Astrocyte of the cerebellum (primary cell): ENCODE measurements around the gene ZNF318.
A peak's percentile ranks its signal among the peaks of the same experiment; 100 is the strongest.

Source experiments
- DNase-seq: peaks from one replicate; pipeline ENCODE4 v3.0.0-alpha.2; 2011; ENCODE audit warnings: low read depth
- H3K4me3 ChIP-seq: 2 replicates; pipeline ENCODE4 v1.5.1; 2011; ENCODE audit warnings: mild to moderate bottlenecking, low read depth, low read length, moderate library complexity
- in situ Hi-C: cut with HindIII; loops from 2 replicates; pipeline ENCODE4 v1.10.0; 2017; ENCODE audit warnings: low sequenced_read_pairs
- TF ChIP-seq, protein P1 (sequence below): IDR thresholded peaks from 2 replicates; pipeline ENCODE4 v1.5.1; 2012; ENCODE audit warnings: low read length, low read depth, moderate library complexity, mild to moderate bottlenecking; ENCODE audit errors: missing control alignments

ZNF318 gene

DNA sequence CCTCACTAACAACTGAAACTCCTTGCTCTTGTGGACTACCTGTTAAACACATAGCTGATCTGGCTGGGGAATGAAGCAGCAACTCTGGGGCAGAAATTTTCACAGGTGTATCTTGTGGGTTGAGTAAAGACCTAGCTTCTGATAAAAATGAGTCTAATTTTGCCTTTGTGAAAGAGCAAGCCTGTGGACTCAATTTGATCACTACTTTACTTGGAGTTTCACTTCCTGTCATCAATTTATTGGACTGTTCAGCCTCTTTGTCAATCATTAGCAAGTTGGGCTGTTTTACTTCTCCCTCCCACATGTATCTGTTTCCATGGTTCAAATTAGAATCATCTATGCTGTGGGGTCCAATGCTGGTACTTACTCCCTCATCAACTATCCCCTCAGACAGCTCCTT is 31.2 kb downstream of the ZNF318 start:
- no peak overlapping the region for H3K4me3 ChIP-seq
- no peak for DNase-seq
- TF ChIP-seq, protein P1, sequence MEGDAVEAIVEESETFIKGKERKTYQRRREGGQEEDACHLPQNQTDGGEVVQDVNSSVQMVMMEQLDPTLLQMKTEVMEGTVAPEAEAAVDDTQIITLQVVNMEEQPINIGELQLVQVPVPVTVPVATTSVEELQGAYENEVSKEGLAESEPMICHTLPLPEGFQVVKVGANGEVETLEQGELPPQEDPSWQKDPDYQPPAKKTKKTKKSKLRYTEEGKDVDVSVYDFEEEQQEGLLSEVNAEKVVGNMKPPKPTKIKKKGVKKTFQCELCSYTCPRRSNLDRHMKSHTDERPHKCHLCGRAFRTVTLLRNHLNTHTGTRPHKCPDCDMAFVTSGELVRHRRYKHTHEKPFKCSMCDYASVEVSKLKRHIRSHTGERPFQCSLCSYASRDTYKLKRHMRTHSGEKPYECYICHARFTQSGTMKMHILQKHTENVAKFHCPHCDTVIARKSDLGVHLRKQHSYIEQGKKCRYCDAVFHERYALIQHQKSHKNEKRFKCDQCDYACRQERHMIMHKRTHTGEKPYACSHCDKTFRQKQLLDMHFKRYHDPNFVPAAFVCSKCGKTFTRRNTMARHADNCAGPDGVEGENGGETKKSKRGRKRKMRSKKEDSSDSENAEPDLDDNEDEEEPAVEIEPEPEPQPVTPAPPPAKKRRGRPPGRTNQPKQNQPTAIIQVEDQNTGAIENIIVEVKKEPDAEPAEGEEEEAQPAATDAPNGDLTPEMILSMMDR: no peak
- in situ Hi-C loops: no loop called here

DNA sequence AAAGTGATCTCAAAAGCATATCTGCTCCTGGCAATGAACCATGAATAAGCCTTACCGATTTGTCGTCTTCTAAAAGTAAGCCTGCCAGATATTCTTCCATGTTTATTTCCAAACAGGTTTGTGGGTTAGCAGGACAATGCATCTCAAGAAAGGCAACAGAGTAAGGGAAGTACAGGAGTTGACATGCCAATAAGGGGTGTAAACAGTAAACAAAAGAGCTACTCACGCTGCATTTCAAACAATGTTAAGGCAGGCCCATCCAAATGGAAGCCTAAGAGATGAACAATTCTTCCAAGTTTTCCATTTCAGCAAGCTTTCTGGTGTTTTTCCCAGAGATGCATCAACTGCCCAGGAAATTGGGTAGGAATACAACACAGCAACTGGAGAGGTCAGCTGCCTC is 33.1 kb downstream of the ZNF318 start:
- in situ Hi-C loops: no loop called here
- no peak overlapping the region for H3K4me3 ChIP-seq
- TF ChIP-seq, protein P1: no peak
- no peak for DNase-seq

DNA sequence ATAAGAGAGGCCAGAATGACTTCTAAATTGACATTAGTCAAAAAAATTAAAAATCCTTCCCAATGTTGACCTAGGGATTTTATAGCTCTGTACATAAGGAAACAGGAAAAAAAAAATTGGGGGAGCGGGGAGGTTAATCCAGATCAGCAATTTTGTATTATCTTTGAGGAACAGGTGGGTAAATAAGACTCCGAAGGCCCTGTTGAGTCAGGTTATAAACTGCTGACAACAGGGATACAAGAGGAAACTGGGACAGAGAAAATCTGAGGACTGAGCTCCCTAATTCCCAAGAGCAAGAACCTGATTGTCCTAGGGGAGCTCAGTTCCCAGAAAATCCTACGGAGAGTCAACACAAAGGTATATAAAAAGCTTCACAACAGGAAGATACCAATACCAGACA is 34.0 kb downstream of the ZNF318 start:
- TF ChIP-seq, protein P1: no peak
- in situ Hi-C loops: no loop called here
- H3K4me3 ChIP-seq: no peak overlapping the region
- DNase-seq: no peak

DNA sequence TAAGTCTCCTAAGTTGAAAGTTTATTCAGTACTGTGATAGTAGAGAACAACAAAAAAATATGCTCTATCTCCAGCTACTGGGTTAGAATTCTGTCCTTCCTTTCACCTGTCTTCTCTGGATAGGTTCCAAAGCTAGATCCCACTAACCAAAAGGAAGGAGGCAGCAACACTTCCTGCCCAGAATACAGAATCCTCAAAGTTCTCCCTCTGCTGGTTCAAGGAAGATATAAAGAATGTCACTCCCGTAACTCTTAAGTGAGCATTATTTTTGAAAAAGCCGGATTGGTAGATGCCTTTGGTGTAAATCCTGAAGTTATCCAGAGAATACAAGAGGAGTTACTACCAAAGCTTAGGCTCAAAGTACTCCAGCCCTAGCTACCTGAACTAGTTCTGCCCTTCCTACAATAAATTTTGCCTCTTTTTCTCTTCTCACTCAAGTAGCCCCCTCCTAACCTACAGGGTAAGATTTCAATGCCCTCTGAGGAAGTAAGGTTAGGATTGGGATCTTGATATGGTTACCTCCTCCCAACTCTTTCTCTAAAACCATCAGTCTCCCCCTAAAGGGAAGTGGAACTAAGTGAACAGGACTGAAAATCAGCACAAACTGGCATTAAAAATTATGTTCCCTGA is 34.9 kb downstream of the ZNF318 start:
- peak; percentile 54 for DNase-seq
- TF ChIP-seq, protein P1: peak; percentile 58
- in situ Hi-C loops: no loop called here
- no peak overlapping the region for H3K4me3 ChIP-seq

DNA sequence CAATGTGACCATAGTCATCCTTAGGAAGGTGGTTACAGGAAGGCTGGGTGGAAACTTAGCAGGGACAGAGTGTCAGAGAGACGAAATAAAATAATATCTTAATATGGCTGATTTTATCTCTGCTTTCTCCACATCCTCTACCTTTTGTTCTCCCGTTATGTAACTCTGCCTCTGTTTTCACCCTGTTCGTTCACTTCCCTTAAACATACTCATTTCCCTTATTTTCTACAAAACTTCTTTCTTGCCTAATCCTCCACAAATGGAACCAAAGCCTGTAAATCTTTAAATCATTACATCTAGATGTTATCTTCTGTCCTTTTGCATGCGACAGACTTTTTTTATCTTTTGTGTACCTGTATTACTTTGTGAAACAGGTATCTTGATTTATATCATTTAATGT is 37.6 kb downstream of the ZNF318 start:
- TF ChIP-seq, protein P1: no peak
- no peak overlapping the region for H3K4me3 ChIP-seq
- in situ Hi-C loops: no loop called here
- DNase-seq: no peak

DNA sequence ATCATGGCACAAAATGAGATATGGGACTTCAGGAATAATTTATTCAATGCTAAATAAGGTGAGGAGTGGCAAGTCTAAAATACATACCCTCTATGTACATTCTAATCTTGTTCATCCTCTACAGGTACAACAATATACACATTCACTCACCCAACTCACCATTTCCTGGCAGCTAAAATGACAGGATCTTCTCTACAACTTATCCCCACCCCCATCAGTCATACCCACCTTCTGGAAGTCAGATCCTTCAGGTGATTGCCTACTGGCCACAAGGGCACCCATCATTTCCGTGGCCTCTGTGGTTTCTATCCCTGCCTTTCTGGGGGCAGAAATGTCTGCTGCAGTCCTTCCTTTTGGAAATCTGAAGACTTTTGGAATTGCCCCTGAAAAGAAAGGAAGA is 38.0 kb downstream of the ZNF318 start:
- in situ Hi-C loops: no loop called here
- DNase-seq: no peak
- H3K4me3 ChIP-seq: no peak overlapping the region
- TF ChIP-seq, protein P1: no peak
